Activated naive CD8-positive, alpha-beta T cell (primary cell): Measurements from ENCODE around the gene CLPTM1L.
"Not testable (repeated sequence)": the region's sequence is repeated elsewhere in the genome, so short reads cannot be mapped to it uniquely, and the experiment has no call there.

Experiments
- H3K27ac Mint-ChIP-seq: one replicate; pipeline ENCODE4 v1.8.0; 2021; ENCODE audit warnings: mixed read lengths
- H3K27me3 Mint-ChIP-seq: one replicate; pipeline ENCODE4 v1.8.0; 2021; ENCODE audit warnings: mixed read lengths
- H3K36me3 Mint-ChIP-seq: one replicate; pipeline ENCODE4 v1.8.0; 2021; ENCODE audit warnings: mixed read lengths
- H3K4me1 Mint-ChIP-seq: one replicate; pipeline ENCODE4 v1.8.0; 2021; ENCODE audit warnings: low read depth, mixed read lengths
- H3K4me3 Mint-ChIP-seq: one replicate; pipeline ENCODE4 v1.8.0; 2021; ENCODE audit warnings: mild to moderate bottlenecking, mixed read lengths
- H3K9me3 Mint-ChIP-seq: one replicate; pipeline ENCODE4 v1.8.0; 2021; ENCODE audit warnings: low read depth, mixed read lengths

CLPTM1L gene

DNA sequence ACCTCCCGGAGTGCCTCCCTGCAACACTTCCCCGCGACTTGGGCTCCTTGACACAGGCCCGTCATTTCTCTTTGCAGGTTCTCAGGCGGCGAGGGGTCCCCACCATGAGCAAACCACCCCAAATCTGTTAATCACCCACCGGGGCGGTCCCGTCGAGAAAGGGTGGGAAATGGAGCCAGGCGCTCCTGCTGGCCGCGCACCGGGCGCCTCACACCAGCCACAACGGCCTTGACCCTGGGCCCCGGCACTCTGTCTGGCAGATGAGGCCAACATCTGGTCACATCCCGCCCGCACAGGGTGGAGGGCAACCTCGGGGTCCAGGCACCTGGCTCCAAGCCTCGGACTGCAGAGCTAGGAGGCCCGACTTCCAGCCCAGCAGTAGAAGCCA is 49.3 kb downstream of the CLPTM1L start:
- no peaks in the 10 kb centered on the region for H3K27me3 Mint-ChIP-seq
- H3K9me3 Mint-ChIP-seq, result no peaks in the 10 kb centered on the region
- H3K27ac Mint-ChIP-seq, result no peak overlapping the region
- peak overlapping the region; percentile 70 for H3K4me3 Mint-ChIP-seq
- peaks cover 8% of the 10 kb centered on the region for H3K4me1 Mint-ChIP-seq
- no peaks in the 10 kb centered on the region for H3K36me3 Mint-ChIP-seq

DNA sequence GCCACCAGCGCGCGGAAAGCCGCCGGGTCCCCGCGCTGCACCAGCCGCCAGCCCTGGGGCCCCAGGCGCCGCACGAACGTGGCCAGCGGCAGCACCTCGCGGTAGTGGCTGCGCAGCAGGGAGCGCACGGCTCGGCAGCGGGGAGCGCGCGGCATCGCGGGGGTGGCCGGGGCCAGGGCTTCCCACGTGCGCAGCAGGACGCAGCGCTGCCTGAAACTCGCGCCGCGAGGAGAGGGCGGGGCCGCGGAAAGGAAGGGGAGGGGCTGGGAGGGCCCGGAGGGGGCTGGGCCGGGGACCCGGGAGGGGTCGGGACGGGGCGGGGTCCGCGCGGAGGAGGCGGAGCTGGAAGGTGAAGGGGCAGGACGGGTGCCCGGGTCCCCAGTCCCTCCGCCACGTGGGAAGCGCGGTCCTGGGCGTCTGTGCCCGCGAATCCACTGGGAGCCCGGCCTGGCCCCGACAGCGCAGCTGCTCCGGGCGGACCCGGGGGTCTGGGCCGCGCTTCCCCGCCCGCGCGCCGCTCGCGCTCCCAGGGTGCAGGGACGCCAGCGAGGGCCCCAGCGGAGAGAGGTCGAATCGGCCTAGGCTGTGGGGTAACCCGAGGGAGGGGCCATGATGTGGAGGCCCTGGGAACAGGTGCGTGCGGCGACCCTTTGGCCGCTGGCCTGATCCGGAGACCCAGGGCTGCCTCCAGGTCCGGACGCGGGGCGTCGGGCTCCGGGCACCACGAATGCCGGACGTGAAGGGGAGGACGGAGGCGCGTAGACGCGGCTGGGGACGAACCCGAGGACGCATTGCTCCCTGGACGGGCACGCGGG is 49.9 kb downstream of the CLPTM1L start, which contains the start of gene TERT:
Gene TERT (minus strand): TSS at position 234 of the 815 bp plus-strand sequence. CDS start 79 bp downstream, at position 155.
- H3K27me3 Mint-ChIP-seq, result no peaks in the 10 kb centered on the region
- no peaks in the 10 kb centered on the region for H3K9me3 Mint-ChIP-seq
- peak within 1 kb of the TSS; percentile 70 for H3K4me3 Mint-ChIP-seq
- no peaks in the 10 kb centered on the region for H3K36me3 Mint-ChIP-seq
- peaks cover 8% of the 10 kb centered on the region for H3K4me1 Mint-ChIP-seq
- H3K27ac Mint-ChIP-seq, result no peak within 1 kb of the TSS

- H3K36me3 Mint-ChIP-seq, result no peaks in the 10 kb centered on the region
- H3K27ac Mint-ChIP-seq, result no peak overlapping the region
- H3K27me3 Mint-ChIP-seq, result no peaks in the 10 kb centered on the region
- H3K4me1 Mint-ChIP-seq, result peaks cover 8% of the 10 kb centered on the region
- no peak overlapping the region for H3K4me3 Mint-ChIP-seq
- H3K9me3 Mint-ChIP-seq, result no peaks in the 10 kb centered on the region
Measured at GRCh38 chr5:1294206-1294834, 50.6 kb downstream of the CLPTM1L start.

DNA sequence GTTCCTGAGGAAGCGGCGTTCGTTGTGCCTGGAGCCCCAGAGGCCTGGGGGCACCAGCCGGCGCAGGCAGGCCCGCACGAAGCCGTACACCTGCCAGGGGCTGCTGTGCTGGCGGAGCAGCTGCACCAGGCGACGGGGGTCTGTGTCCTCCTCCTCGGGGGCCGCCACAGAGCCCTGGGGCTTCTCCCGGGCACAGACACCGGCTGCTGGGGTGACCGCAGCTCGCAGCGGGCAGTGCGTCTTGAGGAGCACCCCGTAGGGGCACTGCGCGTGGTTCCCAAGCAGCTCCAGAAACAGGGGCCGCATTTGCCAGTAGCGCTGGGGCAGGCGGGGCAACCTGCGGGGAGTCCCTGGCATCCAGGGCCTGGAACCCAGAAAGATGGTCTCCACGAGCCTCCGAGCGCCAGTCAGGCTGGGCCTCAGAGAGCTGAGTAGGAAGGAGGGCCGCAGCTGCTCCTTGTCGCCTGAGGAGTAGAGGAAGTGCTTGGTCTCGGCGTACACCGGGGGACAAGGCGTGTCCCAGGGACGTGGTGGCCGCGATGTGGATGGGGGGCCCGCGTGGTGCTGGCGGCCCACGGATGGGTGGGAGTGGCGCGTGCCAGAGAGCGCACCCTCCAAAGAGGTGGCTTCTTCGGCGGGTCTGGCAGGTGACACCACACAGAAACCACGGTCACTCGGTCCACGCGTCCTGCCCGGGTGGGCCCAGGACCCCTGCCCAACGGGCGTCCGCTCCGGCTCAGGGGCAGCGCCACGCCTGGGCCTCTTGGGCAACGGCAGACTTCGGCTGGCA is 51.3 kb downstream of the CLPTM1L start:
- Mint-ChIP-seq H3K27me3 (no peaks in the 10 kb centered on the region), H3K36me3 (no peaks in the 10 kb centered on the region), H3K4me1 (peaks cover 8% of the 10 kb centered on the region), H3K9me3 (no peaks in the 10 kb centered on the region), H3K27ac (no peak overlapping the region), H3K4me3 (peak overlapping the region; percentile 51)

GRCh38 chr5:1292846-1293415 is 52.0 kb downstream of the CLPTM1L start:
- H3K36me3 Mint-ChIP-seq, result peaks cover 5% of the 10 kb centered on the region
- peaks cover 3% of the 10 kb centered on the region for H3K27me3 Mint-ChIP-seq
- H3K4me3 Mint-ChIP-seq, result peak overlapping the region; percentile 40
- peaks cover 4% of the 10 kb centered on the region for H3K9me3 Mint-ChIP-seq
- peaks cover 8% of the 10 kb centered on the region for H3K4me1 Mint-ChIP-seq
- H3K27ac Mint-ChIP-seq, result no peak overlapping the region

- Mint-ChIP-seq H3K27ac (no peak overlapping the region), H3K27me3 (peaks cover 3% of the 10 kb centered on the region), H3K36me3 (peaks cover 7% of the 10 kb centered on the region), H3K4me3 (no peak overlapping the region), H3K4me1 (peaks cover 8% of the 10 kb centered on the region), H3K9me3 (peaks cover 5% of the 10 kb centered on the region)
Measured at GRCh38 chr5:1292139-1292538, 52.8 kb downstream of the CLPTM1L start.

- no peak overlapping the region for H3K4me3 Mint-ChIP-seq
Measured at GRCh38 chr5:1291611-1292080, 53.3 kb downstream of the CLPTM1L start.

GRCh38 chr5:1290956-1291355 is 53.9 kb downstream of the CLPTM1L start:
- not testable (repeated sequence) for H3K27ac Mint-ChIP-seq, H3K4me3 Mint-ChIP-seq, H3K9me3 Mint-ChIP-seq, H3K4me1 Mint-ChIP-seq, H3K27me3 Mint-ChIP-seq, H3K36me3 Mint-ChIP-seq

More at GRCh38 chr5:1291611-1292080, 53.3 kb downstream of the CLPTM1L start:
- peaks cover 5% of the 10 kb centered on the region for H3K9me3 Mint-ChIP-seq
- peaks cover 9% of the 10 kb centered on the region for H3K36me3 Mint-ChIP-seq
- H3K4me1 Mint-ChIP-seq, result peaks cover 8% of the 10 kb centered on the region
- peaks cover 3% of the 10 kb centered on the region for H3K27me3 Mint-ChIP-seq
- no peak overlapping the region for H3K27ac Mint-ChIP-seq

GRCh38 chr5:1289559-1289958 is 55.3 kb downstream of the CLPTM1L start:
- H3K27ac Mint-ChIP-seq, H3K9me3 Mint-ChIP-seq, H3K4me1 Mint-ChIP-seq, H3K4me3 Mint-ChIP-seq, H3K27me3 Mint-ChIP-seq, H3K36me3 Mint-ChIP-seq: not testable (repeated sequence)

GRCh38 chr5:1288439-1289335 is 56.2 kb downstream of the CLPTM1L start:
- Mint-ChIP-seq H3K36me3 (peaks cover 9% of the 10 kb centered on the region), H3K9me3 (peaks cover 5% of the 10 kb centered on the region), H3K4me3 (no peak overlapping the region), H3K27me3 (peaks cover 3% of the 10 kb centered on the region), H3K27ac (no peak overlapping the region), H3K4me1 (peaks cover 5% of the 10 kb centered on the region)

DNA sequence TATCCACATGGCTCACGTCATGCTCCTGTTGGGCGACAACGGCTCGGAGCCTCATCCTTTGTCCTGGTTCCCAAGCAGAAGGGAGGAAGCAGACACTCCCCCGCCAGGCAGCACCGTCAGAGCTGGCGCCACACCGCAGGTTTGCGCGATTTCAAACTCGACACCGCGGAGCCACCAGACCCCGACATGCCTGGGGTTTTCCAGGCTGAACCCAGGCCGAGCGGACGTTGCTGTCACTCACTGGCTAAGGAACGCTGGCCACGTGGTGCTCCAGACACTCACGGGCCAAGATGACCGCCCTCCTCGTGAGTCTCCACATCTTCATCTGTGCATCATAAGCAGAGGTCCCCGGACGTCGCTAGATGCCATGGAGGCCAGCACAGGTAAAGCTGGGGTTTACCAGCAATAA is 59.0 kb downstream of the CLPTM1L start:
- no peak overlapping the region for H3K27ac Mint-ChIP-seq
- peaks cover 11% of the 10 kb centered on the region for H3K36me3 Mint-ChIP-seq
- H3K4me3 Mint-ChIP-seq, result no peak overlapping the region
- H3K4me1 Mint-ChIP-seq, result no peaks in the 10 kb centered on the region
- peaks cover 3% of the 10 kb centered on the region for H3K27me3 Mint-ChIP-seq
- peaks cover 5% of the 10 kb centered on the region for H3K9me3 Mint-ChIP-seq

DNA sequence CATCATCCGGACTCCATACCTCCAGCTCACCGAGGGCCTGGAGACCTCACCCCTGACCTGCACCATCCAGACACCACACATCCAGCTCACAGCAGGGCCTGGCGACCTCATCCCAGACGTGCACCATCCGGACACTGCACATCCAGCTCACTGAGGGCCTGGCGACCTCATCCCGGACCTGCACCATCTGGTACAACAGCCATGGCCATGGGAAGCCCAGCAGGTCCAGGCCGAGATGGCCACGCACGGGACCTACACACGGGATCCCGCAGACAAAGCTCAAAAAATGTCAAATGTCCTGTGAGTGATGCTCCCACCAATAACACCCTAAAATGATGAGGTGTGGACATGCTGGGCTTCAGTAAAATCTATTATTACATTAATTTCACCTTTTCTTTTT is 59.8 kb downstream of the CLPTM1L start:
- Mint-ChIP-seq H3K9me3 (peaks cover 5% of the 10 kb centered on the region), H3K4me1 (no peaks in the 10 kb centered on the region), H3K27me3 (peaks cover 3% of the 10 kb centered on the region), H3K36me3 (peaks cover 11% of the 10 kb centered on the region), H3K27ac (no peak overlapping the region), H3K4me3 (no peak overlapping the region)

DNA sequence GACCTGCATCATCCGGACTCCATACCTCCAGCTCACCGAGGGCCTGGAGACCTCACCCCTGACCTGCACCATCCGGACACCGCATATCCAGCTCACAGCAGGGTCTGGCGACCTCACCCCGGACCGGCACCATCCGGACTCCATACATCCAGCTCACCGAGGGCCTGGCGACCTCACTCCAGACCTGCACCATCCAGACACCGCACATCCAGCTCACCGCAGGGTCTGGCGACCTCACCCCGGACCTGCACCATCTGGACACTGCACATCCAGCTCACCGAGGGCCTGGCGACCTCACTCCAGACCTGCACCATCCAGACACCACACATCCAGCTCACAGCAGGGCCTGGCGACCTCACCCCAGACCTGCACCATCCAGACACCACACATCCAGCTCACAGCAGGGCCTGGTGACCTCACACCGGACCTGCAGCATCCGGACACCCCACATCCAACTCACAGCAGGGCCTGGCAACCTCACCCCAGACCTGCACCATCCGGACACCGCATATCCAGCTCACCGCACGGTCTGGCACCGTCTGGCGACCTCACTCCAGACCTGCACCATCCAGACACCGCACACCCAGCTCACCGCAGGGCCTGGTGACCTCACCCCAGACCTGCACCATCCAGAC is 60.4 kb downstream of the CLPTM1L start:
- H3K4me1 Mint-ChIP-seq, result not testable (repeated sequence)

GRCh38 chr5:1283729-1284041 is 61.2 kb downstream of the CLPTM1L start:
- H3K27ac Mint-ChIP-seq, H3K4me1 Mint-ChIP-seq, H3K9me3 Mint-ChIP-seq, H3K27me3 Mint-ChIP-seq, H3K4me3 Mint-ChIP-seq: not testable (repeated sequence)
- H3K36me3 Mint-ChIP-seq, result peaks cover 11% of the 10 kb centered on the region

More for the DNA sequence above, 60.4 kb downstream of the CLPTM1L start:
- H3K27ac Mint-ChIP-seq, H3K27me3 Mint-ChIP-seq, H3K9me3 Mint-ChIP-seq, H3K4me3 Mint-ChIP-seq: not testable (repeated sequence)
- peaks cover 11% of the 10 kb centered on the region for H3K36me3 Mint-ChIP-seq
